GM21723 (cell line): ENCODE data around the gene CCNI2.
"Not testable (repeated sequence)": the region's sequence is repeated elsewhere in the genome, so short reads cannot be mapped to it uniquely, and the experiment has no call there.

Experiments used
- ATAC-seq: cut with Tn5 transposase; IDR thresholded peaks from one replicate; pipeline ENCODE4 v1.9.1; 2021; ENCODE audit warnings: mild to moderate bottlenecking, moderate library complexity; ENCODE audit not compliant: unreplicated experiment

Gene CCNI2

GRCh38 chr5:132779961-132780360, 32.7 kb downstream of the CCNI2 start:
- no peak for ATAC-seq

- no peak for ATAC-seq
Observed at GRCh38 chr5:132780577-132780976, 33.4 kb downstream of the CCNI2 start.

- no peak for ATAC-seq
Observed at GRCh38 chr5:132781029-132781428, 33.8 kb downstream of the CCNI2 start.

GRCh38 chr5:132782101-132782500, 34.9 kb downstream of the CCNI2 start:
- no peak for ATAC-seq

GRCh38 chr5:132785365-132785764, 38.1 kb downstream of the CCNI2 start:
- ATAC-seq, result no peak

- ATAC-seq, result no peak
Observed at GRCh38 chr5:132785864-132786263, 38.6 kb downstream of the CCNI2 start.

- no peak for ATAC-seq
Observed at GRCh38 chr5:132787076-132787475, 39.9 kb downstream of the CCNI2 start.

- ATAC-seq, result no peak
Observed at GRCh38 chr5:132788508-132788907, 41.3 kb downstream of the CCNI2 start.

- no peak for ATAC-seq
Observed at GRCh38 chr5:132788990-132789886, 42.0 kb downstream of the CCNI2 start.

GRCh38 chr5:132790201-132790865, 43.1 kb downstream of the CCNI2 start:
- no peak for ATAC-seq

GRCh38 chr5:132791026-132791425, 43.8 kb downstream of the CCNI2 start:
- ATAC-seq, result no peak

- ATAC-seq, result no peak
Observed at GRCh38 chr5:132797651-132798050, 50.4 kb downstream of the CCNI2 start.

- no peak for ATAC-seq
Observed at GRCh38 chr5:132799392-132799791, 52.2 kb downstream of the CCNI2 start.

GRCh38 chr5:132800545-132800944, 53.3 kb downstream of the CCNI2 start:
- ATAC-seq, result no peak

GRCh38 chr5:132802044-132802684, 54.9 kb downstream of the CCNI2 start:
- no peak for ATAC-seq

GRCh38 chr5:132802685-132803066, 55.5 kb downstream of the CCNI2 start:
- ATAC-seq, result not testable (repeated sequence)
